Lower leg skin (tissue), 4 donors: ENCODE data around the gene TRANK1. TPM values are rescaled to one million over a fixed set of nuclear protein-coding genes. Genes with fewer than 3 reads are reported as not detected.

Experiments used
- DNase-seq, 2 donors: peaks; one replicate each; pipeline ENCODE4 v3.0.0-alpha.2; 2019; ENCODE audit warnings: low spot score in 2 of 2
- H3K4me3 ChIP-seq: fragments of 200-600 bp; sonication (generic); 2 replicates; pipeline ENCODE4 v1.5.1; 2017; ENCODE audit warnings: mild to moderate bottlenecking, low read depth; ENCODE audit not compliant: poor library complexity, severe bottlenecking
- POLR2A ChIP-seq, 2 donors: fragments of 450-650 bp; IDR thresholded peaks; one replicate each; pipeline ENCODE4 v1.6.1; 2016 to 2017; ENCODE audit warnings: antibody characterized with exemption in 2 of 2, mild to moderate bottlenecking in 1 of 2, moderate library complexity in 1 of 2
- WGBS, 2 donors: methylation state at CpG; one replicate each; pipeline ENCODE4 v1.1.5; 2018; 5-methylcytosine and 5-hydroxymethylcytosine counted together
- intact Hi-C: fragments of 100-400 bp; cut with DNase I; formaldehyde crosslinking; loops from one replicate; pipeline ENCODE4 v1.15.0; 2023; ENCODE audit warnings: low total_unique reads
- total RNA-seq, 4 donors: library from RNA; depleted of rRNA; stranded (reverse); fragments of >200 nt; gene quantifications; one replicate each; pipeline ENCODE4 v1.1.0, GENCODE V29; 2016
- TF ChIP-seq, protein P1 (sequence below), 3 donors: fragments of 450-650 bp; IDR thresholded peaks; one replicate each; pipeline ENCODE4 v1.5.1; 2016; ENCODE audit warnings: antibody characterized with exemption in 3 of 3, mild to moderate bottlenecking in 3 of 3, moderate library complexity in 2 of 3

Gene TRANK1
- total RNA-seq: 1 to 10 TPM; 2.6 to 5.1 (median 3.3) TPM

DNA sequence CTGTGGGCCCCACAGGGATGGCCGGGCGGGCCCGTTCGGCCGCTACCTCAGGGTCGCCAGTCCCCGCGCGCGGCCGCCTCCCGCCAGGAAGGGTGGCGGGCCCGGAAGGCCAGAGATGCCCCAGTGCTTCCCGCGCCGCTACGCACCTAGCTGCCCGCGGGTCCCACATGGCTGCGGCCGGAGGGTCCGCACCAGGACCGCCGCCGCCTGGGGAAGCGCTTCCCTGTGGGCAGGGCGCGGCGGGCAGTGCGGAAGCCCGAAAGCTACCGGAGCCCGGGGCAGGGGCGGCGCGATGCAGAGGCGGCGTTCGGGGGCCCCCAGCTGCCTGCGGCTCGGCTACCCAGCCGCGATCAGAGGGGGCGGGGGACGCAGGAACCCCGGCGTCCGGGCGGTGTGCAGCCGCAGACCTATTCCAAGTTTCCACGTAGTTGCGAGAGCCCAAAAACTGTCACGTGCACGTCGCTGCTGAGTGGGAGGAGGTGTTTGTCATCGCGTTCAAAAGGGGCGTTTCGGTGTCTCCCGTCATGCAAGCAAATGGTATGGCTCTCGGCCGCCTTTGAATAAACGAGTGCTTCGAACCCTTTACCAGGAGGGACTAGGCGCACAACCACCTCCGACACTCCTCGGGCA is at the start of gene TRANK1:
Gene TRANK1, minus strand, starts transcription at position 414 of the 630 bp plus-strand sequence. Its CDS starts 245 bp downstream, at position 169.
- TF ChIP-seq, protein P1, sequence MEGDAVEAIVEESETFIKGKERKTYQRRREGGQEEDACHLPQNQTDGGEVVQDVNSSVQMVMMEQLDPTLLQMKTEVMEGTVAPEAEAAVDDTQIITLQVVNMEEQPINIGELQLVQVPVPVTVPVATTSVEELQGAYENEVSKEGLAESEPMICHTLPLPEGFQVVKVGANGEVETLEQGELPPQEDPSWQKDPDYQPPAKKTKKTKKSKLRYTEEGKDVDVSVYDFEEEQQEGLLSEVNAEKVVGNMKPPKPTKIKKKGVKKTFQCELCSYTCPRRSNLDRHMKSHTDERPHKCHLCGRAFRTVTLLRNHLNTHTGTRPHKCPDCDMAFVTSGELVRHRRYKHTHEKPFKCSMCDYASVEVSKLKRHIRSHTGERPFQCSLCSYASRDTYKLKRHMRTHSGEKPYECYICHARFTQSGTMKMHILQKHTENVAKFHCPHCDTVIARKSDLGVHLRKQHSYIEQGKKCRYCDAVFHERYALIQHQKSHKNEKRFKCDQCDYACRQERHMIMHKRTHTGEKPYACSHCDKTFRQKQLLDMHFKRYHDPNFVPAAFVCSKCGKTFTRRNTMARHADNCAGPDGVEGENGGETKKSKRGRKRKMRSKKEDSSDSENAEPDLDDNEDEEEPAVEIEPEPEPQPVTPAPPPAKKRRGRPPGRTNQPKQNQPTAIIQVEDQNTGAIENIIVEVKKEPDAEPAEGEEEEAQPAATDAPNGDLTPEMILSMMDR (IDR thresholded peaks at IDR 0.05): no peak
- no peak for TF ChIP-seq POLR2A (IDR thresholded peaks at IDR 0.05)
- intact Hi-C loops: no loop called here
- DNase-seq: peak; percentile 63 to 95
- 2 to 3% methylated on average over 23 to 29 of the region's 68 CpGs for WGBS, 2 donors
- H3K4me3 ChIP-seq: peak within 1 kb of the TSS; percentile 42

DNA sequence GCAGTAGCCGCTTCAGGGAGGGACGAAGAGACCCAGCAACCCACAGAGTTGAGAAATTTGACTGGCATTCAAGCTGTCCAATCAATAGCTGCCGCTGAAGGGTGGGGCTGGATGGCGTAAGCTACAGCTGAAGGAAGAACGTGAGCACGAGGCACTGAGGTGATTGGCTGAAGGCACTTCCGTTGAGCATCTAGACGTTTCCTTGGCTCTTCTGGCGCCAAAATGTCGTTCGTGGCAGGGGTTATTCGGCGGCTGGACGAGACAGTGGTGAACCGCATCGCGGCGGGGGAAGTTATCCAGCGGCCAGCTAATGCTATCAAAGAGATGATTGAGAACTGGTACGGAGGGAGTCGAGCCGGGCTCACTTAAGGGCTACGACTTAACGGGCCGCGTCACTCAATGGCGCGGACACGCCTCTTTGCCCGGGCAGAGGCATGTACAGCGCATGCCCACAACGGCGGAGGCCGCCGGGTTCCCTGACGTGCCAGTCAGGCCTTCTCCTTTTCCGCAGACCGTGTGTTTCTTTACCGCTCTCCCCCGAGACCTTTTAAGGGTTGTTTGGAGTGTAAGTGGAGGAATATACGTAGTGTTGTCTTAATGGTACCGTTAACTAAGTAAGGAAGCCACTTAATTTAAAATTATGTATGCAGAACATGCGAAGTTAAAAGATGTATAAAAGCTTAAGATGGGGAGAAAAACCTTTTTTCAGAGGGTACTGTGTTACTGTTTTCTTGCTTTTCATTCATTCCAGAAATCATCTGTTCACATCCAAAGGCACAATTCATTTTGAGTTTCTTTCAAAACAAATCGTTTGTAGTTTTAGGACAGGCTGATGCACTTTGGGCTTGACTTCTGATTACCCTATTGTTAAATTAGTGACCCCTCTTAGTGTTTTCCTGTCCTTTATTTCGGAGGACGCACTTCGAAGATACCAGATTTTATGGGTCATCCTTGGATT is 48.8 kb upstream of the TRANK1 start, which contains the start of gene MLH1:
Gene MLH1, plus strand, starts transcription at position 193 of the 958 bp plus-strand sequence. Its CDS starts 30 bp downstream, at position 223.
- intact Hi-C loops: no loop called here
- no peak for TF ChIP-seq POLR2A (IDR thresholded peaks at IDR 0.05)
- TF ChIP-seq, protein P1 (IDR thresholded peaks at IDR 0.05): no peak
- H3K4me3 ChIP-seq: peak within 1 kb of the TSS; percentile 83
- WGBS, 2 donors: 0 to 1% methylated on average over 47 of the region's 47 CpGs
- peak; percentile 99 to 100 for DNase-seq

DNA sequence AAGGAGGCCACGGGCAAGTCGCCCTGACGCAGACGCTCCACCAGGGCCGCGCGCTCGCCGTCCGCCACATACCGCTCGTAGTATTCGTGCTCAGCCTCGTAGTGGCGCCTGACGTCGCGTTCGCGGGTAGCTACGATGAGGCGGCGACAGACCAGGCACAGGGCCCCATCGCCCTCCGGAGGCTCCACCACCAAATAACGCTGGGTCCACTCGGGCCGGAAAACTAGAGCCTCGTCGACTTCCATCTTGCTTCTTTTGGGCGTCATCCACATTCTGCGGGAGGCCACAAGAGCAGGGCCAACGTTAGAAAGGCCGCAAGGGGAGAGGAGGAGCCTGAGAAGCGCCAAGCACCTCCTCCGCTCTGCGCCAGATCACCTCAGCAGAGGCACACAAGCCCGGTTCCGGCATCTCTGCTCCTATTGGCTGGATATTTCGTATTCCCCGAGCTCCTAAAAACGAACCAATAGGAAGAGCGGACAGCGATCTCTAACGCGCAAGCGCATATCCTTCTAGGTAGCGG is 48.0 kb upstream of the TRANK1 start, which contains the start of gene EPM2AIP1:
Gene EPM2AIP1, minus strand, starts transcription at position 326 of the 520 bp plus-strand sequence. Its CDS starts 54 bp downstream, at position 272.
- WGBS, 2 donors: 0% methylated on average over 25 to 43 of the region's 48 CpGs
- intact Hi-C loops: no loop called here
- peak in 1 of 2 donors; percentile 100 for DNase-seq
- TF ChIP-seq, protein P1 (IDR thresholded peaks at IDR 0.05): no peak
- peak in 1 of 2 donors; percentile 46 for TF ChIP-seq POLR2A (IDR thresholded peaks at IDR 0.05)
- H3K4me3 ChIP-seq: peak within 1 kb of the TSS; percentile 83

DNA sequence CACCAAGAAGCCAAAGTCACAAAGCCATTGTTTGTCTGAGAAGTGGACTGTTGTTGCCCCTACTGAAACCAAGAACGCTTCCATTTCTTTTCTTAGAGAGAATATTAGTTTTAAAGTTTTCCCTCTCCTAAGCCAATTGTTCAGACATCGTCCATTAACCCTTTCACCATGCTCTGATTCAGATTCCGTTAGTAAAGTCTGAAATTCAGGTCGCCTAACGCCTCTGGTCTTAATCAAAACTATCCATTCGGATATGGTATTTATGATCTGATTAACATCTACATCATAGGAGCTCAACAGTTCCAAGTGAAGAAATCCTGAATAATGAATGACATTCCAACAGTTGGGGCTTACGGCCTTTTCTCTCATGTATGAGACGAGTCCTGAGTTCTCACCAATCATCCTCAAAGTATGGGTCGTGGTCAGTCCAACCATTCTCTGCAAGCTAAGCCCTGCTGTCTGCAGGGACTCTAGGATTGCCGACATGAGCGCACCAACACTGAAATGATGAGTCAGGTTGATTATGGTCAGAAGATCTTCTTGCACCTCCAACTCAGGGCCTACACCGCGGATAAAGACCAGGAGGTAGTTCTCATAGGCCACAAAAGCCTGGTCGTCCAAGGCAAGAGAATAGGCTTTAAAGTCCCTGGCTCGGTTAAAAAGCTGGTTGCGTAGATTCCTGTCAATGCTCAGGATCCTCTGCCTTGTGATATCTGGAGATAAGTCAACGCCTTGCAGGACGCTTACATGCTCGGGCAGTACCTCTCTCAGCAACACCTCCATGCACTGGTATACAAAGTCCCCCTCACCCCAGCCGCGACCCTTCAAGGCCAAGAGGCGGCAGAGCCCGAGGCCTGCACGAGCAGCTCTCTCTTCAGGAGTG is 47.3 kb upstream of the TRANK1 start:
- peak in 1 of 2 donors; percentile 38 for DNase-seq
- WGBS, 2 donors: 5 to 8% methylated on average over 23 to 24 of the region's 24 CpGs
- intact Hi-C loops: no loop called here
- no peak for TF ChIP-seq POLR2A (IDR thresholded peaks at IDR 0.05)
- TF ChIP-seq, protein P1 (IDR thresholded peaks at IDR 0.05): no peak
- peak overlapping the region; percentile 83 for H3K4me3 ChIP-seq

DNA sequence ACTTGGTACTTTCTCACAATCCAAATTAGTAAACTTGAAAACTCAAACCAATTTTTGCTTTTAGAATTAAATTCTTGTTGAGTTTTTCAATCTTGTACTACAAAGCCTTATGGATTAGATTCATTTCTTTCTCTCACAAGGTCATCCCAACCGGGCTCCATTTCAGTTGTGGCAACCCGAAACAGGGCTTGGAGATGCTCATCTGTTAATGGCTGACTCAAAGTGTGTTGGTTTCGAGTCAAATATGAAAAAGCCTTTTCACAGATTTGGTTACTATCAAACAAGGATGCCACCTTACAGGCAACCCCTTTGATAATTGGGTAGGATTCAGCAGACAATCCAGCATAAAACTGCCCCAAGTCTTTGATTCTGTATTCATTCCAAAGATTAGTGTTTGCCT is 46.3 kb upstream of the TRANK1 start:
- no peak overlapping the region for H3K4me3 ChIP-seq
- intact Hi-C loops: no loop called here
- TF ChIP-seq POLR2A (IDR thresholded peaks at IDR 0.05): no peak
- TF ChIP-seq, protein P1 (IDR thresholded peaks at IDR 0.05): no peak
- DNase-seq: no peak
- 86% methylated on average over 3 of the region's 3 CpGs for WGBS, 2 donors
